Ovary (tissue), 9 donors: ENCODE measurements around the gene NCOA5. TPM values are rescaled to one million over a fixed set of nuclear protein-coding genes. Genes with fewer than 3 reads are reported as not detected.
A peak's percentile ranks its signal among the peaks of the same experiment; 100 is the strongest.
"Not testable (repeated sequence)": the region's sequence is repeated elsewhere in the genome, so short reads cannot be mapped to it uniquely, and the experiment has no call there.

Source experiments
- DNase-seq, 5 donors: peaks; one replicate each; pipeline ENCODE4 v3.0.0-alpha.2; 2019 to 2020
- H3K27ac ChIP-seq, 2 donors: fragments of 200-600 bp; one replicate each; pipeline versions ENCODE4 v1.5.1 to v1.8.0; 2019 to 2022
- H3K27me3 ChIP-seq: fragments of 200-600 bp; one replicate; pipeline ENCODE4 v1.8.0; 2022
- H3K36me3 ChIP-seq: fragments of 200-600 bp; sonication (generic); one replicate; pipeline ENCODE4 v1.5.1; 2019
- H3K4me1 ChIP-seq: one replicate; pipeline ENCODE4 v1.8.1; 2013; ENCODE audit warnings: mild to moderate bottlenecking, moderate library complexity; ENCODE audit not compliant: insufficient read depth
- H3K4me3 ChIP-seq: fragments of 200-600 bp; sonication (generic); one replicate; pipeline ENCODE4 v1.5.1; 2017
- H3K9me3 ChIP-seq, 2 donors: fragments of 200-600 bp in 1 of 2; sonication (generic) in 1 of 2; one replicate each; pipeline versions ENCODE4 v1.5.1 to v1.8.1; 2013 to 2019; ENCODE audit warnings: mild to moderate bottlenecking in 1 of 2, moderate library complexity in 1 of 2
- EP300 ChIP-seq: sonication (generic); formaldehyde crosslinking; IDR thresholded peaks from one replicate; pipeline ENCODE4 v1.6.1; 2017; ENCODE audit warnings: antibody characterized with exemption
- POLR2A ChIP-seq: fragments of 450-650 bp; IDR thresholded peaks from one replicate; pipeline ENCODE4 v1.6.1; 2017; ENCODE audit warnings: antibody characterized with exemption, mild to moderate bottlenecking, moderate library complexity
- WGBS, 3 donors: extraction: QIAGEN DNeasy Blood & Tissue Kit in 1 of 3; methylation state at CpG; one replicate each; pipeline versions ENCODE4 v1.1.5 to v1.1.7; 2013 to 2017; 5-methylcytosine and 5-hydroxymethylcytosine counted together
- intact Hi-C, 4 donors: fragments of 100-400 bp; cut with DNase I; formaldehyde crosslinking; loops; one replicate each; pipeline versions ENCODE4 v1.11.0 to v1.15.1; 2022 to 2023
- polyA plus RNA-seq, 2 donors: library from polyadenylated mRNA; stranded (reverse); fragments of 200-250 nt in 1 of 2; fragments of 350-450 nt in 1 of 2; fragmentation: Illumina TruSeq in 1 of 2; extraction: RNeasy Lipid Tissue Mini Kit (QIAGEN cat#74804) in 1 of 2; gene quantifications; one replicate each; pipeline ENCODE4 v1.2.3, GENCODE V29; 2013 to 2014
- total RNA-seq, 7 donors: library from RNA; depleted of rRNA in 2 of 7; stranded (reverse); fragments of >200 nt in 2 of 7; fragmentation: NEBNext Ultra II Directional in 3 of 7; extraction: Animal tissue kit (Norgen Biotek cat#: 25700) in 3 of 7; gene quantifications; one replicate each; pipeline versions ENCODE4 v1.1.0 to v1.2.4, GENCODE V29; 2016 to 2023
- TF ChIP-seq, protein P1 (sequence below), 3 donors: fragments of 450-650 bp in 2 of 3; fragments of 200-600 bp in 1 of 3; IDR thresholded peaks; one replicate each; pipeline versions ENCODE4 v1.5.1 to v1.8.0; 2016 to 2022; ENCODE audit warnings: antibody characterized with exemption in 3 of 3, mild to moderate bottlenecking in 1 of 3
- donor health status: DM: no; HTN: no; CAD: no; lungs with moderate emphysema.
- donor health status: DM: no; HTN: no; CAD: no.
- donor health status: Bipolar disorder and iron deficiency.
- donor health status: DM: yes; HTN: yes; CAD: no.
- donor health status: DM: no; HTN: no; CAD: no.
- donor health status: DM: yes; HTN: yes; CAD: no.

The NCOA5 gene
- total and polyA plus RNA-seq, 9 donors = 27.6 to 51.1 (median 35.6) TPM

DNA sequence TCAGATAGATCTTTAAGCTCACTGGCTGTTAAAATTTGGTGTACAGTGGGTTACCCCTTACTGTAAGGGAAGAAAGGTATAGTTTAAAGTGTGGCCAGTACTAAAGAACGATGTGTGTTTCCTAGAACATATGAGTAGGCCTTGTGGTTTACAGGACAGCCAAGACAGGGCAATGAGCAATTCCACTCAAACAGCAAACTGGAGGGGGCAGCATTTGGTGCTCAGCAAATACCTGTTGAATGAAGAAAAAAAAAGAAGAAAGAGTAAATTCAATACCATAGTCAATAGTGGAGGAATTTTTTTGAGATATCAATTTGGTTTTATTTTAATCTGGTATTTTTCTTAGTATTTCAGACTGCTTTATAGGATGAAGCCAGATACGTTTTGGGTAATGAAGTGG lies 3.8 kb upstream of the NCOA5 start:
- WGBS, 3 donors = 68 to 78% (median 69%) methylated on average over 2 of the region's 2 CpGs
- Histone ChIP-seq H3K36me3 (no peaks in the 10 kb centered on the region), H3K4me3 (no peak overlapping the region), H3K27ac (no peak overlapping the region), H3K9me3 (no peaks in the 10 kb centered on the region), H3K4me1 (no peaks in the 10 kb centered on the region), H3K27me3 (no peaks in the 10 kb centered on the region)
- no peak for DNase-seq
- intact Hi-C loops = loop anchor here in 2 of 4 donors (5.0 to 10.0 kb wide), 2 partner anchors 109 to 201 kb away; partner anchors contain the start of genes CTSA (in 1 of the 2) and NEURL2 (in 1 of the 2)
- no peak for TF ChIP-seq POLR2A
- TF ChIP-seq, protein P1, sequence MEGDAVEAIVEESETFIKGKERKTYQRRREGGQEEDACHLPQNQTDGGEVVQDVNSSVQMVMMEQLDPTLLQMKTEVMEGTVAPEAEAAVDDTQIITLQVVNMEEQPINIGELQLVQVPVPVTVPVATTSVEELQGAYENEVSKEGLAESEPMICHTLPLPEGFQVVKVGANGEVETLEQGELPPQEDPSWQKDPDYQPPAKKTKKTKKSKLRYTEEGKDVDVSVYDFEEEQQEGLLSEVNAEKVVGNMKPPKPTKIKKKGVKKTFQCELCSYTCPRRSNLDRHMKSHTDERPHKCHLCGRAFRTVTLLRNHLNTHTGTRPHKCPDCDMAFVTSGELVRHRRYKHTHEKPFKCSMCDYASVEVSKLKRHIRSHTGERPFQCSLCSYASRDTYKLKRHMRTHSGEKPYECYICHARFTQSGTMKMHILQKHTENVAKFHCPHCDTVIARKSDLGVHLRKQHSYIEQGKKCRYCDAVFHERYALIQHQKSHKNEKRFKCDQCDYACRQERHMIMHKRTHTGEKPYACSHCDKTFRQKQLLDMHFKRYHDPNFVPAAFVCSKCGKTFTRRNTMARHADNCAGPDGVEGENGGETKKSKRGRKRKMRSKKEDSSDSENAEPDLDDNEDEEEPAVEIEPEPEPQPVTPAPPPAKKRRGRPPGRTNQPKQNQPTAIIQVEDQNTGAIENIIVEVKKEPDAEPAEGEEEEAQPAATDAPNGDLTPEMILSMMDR (IDR thresholded peaks at IDR 0.05) = no peak
- no peak for TF ChIP-seq EP300

DNA sequence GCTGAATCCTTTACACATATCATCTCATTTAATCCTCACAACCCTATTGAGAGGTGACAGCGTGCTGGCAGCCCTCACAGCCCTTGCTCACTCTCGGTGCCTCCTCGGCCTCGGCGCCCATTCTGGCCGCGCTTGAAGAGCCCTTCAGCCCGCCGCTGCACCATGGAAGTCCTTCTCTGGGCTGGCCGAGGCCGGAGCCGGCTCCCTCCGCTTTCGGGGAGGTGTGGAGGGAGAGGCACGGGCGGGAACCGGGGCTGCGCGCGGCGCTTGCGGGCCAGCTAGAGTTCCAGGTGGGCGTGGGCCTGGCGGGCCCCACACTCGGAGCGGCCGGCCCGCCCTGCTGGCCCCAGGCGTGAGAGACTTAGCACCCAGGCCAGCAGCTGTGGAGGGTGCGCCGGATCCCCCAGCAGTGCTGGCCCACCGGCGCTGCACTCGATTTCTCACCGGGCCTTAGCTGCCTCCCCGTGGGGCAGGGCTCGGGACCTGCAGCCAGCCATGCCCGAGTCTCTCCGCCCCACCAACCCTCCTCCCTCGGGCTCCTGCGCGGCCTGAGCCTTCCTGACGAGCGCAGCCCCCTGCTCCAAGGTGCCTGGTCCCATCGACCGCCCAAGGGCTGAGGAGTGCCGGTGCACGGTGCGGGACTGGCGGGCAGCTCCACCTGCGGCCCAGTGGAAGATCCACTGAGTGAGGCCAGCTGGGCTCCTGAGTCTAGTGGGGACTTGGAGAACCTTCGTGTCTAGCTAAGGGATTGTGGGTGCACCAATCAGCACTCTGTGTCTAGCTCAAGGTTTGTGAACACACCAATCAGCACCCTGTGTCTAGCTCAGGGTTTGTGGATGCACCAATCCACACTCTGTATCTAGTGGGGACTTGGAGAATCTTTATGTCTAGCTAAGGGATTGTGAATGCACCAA lies 2.1 kb upstream of the NCOA5 start:
- not testable (repeated sequence) for H3K4me1 ChIP-seq, H3K27me3 ChIP-seq, H3K36me3 ChIP-seq, H3K9me3 ChIP-seq, H3K4me3 ChIP-seq, H3K27ac ChIP-seq
- intact Hi-C loops = loop anchor here in 2 of 4 donors (5.0 to 10.0 kb wide), 2 partner anchors 107 to 200 kb away; partner anchors contain the start of genes CTSA (in 1 of the 2) and NEURL2 (in 1 of the 2)
- DNase-seq = peak in 2 of 5 donors; percentile 27 to 32
- 93 to 97% (median 95%) methylated on average over 52 of the region's 52 CpGs for WGBS, 3 donors

DNA sequence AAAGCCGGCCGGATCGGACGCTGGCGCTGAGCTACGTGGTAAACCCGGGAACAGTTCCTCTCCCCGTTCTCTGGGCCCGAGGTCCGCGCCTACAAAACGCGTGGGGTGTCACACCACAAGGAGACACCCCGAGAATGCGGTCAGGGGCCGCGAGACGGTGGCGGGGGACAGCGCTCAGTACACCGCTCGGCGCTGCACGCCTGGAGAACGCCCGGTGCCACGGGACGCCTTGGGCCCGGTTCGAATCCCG lies 670 bp downstream of the NCOA5 start:
- intact Hi-C loops = loop anchor here in 3 of 4 donors (5.0 to 10.0 kb wide), 3 partner anchors 77 to 294 kb away; partner anchors contain the start of genes DNTTIP1 (in 1 of the 3), WFDC3 (in 1 of the 3) and ZNF335 (in 1 of the 3)
- peaks cover 11% of the 10 kb centered on the region for H3K4me1 ChIP-seq

DNA sequence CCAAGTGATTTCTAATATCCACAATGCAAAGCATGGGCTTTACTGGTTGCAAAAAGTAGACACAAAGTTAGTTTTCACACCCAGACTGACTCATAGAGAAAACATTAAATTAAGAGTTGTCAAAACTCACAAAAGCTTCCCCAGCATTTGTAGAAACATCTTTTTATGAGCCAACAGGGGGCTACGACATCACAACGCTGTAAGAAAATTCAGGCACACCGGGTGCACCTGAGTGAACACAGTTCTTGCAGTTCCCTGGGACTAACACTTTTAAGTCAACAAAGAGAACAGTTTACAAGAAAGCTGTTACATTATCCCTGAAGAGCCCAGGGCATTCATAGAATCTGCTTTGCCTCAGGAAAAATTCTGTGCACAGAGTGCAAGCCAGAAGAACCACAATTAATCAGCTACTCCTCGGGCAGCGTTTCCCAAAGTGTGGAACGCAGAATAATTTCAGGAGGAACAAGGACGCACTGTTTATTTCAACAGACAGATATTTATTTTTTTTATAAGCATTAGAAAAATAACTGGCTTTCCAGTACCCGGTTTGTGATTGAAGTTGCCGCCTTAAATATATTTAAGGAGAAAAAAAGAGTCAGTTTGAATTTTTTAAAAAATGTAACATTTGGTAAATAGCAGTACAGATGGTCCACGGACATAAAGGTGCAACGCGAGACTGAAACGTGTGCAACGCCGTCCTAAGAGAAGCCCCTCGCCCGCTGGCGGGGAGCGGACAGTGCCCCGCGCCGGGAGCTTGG lies 1.2 kb downstream of the NCOA5 start:
- peaks cover 11% of the 10 kb centered on the region for H3K4me1 ChIP-seq
- WGBS, 3 donors = 1 to 3% (median 2%) methylated on average over 22 of the region's 22 CpGs

More for the DNA sequence above, 670 bp downstream of the NCOA5 start:
- Histone ChIP-seq H3K9me3 (no peaks in the 10 kb centered on the region), H3K36me3 (no peaks in the 10 kb centered on the region), H3K27ac (peak overlapping the region; percentile 89 to 99), H3K27me3 (no peaks in the 10 kb centered on the region), H3K4me3 (peak overlapping the region; percentile 94)
- TF ChIP-seq POLR2A = no peak
- TF ChIP-seq, protein P1 (IDR thresholded peaks at IDR 0.05) = no peak
- TF ChIP-seq EP300 = no peak
- no peak for DNase-seq
- 0% methylated on average over 30 to 31 of the region's 31 CpGs for WGBS, 3 donors

More for the DNA sequence above, 1.2 kb downstream of the NCOA5 start:
- Histone ChIP-seq H3K36me3 (no peaks in the 10 kb centered on the region), H3K27ac (peak overlapping the region; percentile 89 to 99), H3K9me3 (no peaks in the 10 kb centered on the region), H3K27me3 (no peaks in the 10 kb centered on the region), H3K4me3 (peak overlapping the region; percentile 94)
- intact Hi-C loops = loop anchor here in 3 of 4 donors (5.0 to 10.0 kb wide), 3 partner anchors 76 to 294 kb away; partner anchors contain the start of genes DNTTIP1 (in 1 of the 3), WFDC3 (in 1 of the 3) and ZNF335 (in 1 of the 3)
- no peak for DNase-seq
- TF ChIP-seq POLR2A (no peak), EP300 (no peak)
- TF ChIP-seq, protein P1 (IDR thresholded peaks at IDR 0.05) = no peak
